OCI-LY7 (cell line): Measurements from ENCODE around the gene UNC5A. TPM values are rescaled to one million over a fixed set of nuclear protein-coding genes. Genes with fewer than 3 reads are reported as not detected.

Source experiments
- BruUV-seq: library from RNA; stranded (reverse); fragments of 400-500 nt; replicated peaks from 2 replicates; lab custom pipeline; 2021; lab: Mats Ljungman, UMichigan
- CTCF ChIA-PET: fragments of 300-600 bp; sonication (Branson Sonifier 250); formaldehyde crosslinking; loops from one replicate; lab custom pipeline; 2022; ENCODE audit warnings: antibody characterized with exemption; ENCODE audit not compliant: unreplicated experiment; lab: Charles Lee
- POLR2A ChIA-PET: fragments of 300-600 bp; sonication (Branson Sonifier 250); formaldehyde crosslinking; loops from one replicate; lab custom pipeline; 2022; ENCODE audit warnings: antibody characterized with exemption; lab: Charles Lee
- DNase-seq: peaks from one replicate; pipeline ENCODE4 v3.0.0-alpha.2; 2015; ENCODE audit warnings: low spot score
- H2AFZ ChIP-seq: fragments of 200-600 bp; sonication (generic), shearing (Covaris generic); 2 replicates; pipeline ENCODE4 v1.6.1; 2014; ENCODE audit warnings: mild to moderate bottlenecking, antibody characterized with exemption, low read length, moderate library complexity
- H3K27ac ChIP-seq: fragments of 200-600 bp; sonication (generic); 2 replicates; pipeline ENCODE4 v1.5.1; 2014; ENCODE audit warnings: mixed run types, low read depth, mild to moderate bottlenecking, moderate library complexity, low read length, inconsistent platforms; ENCODE audit not compliant: poor library complexity, severe bottlenecking
- H3K36me3 ChIP-seq: fragments of 200-600 bp; sonication (generic); 2 replicates; pipeline ENCODE4 v1.6.1; 2014; ENCODE audit warnings: mild to moderate bottlenecking, antibody characterized with exemption, low read length, moderate library complexity, mixed read lengths; ENCODE audit not compliant: insufficient read depth
- H3K4me1 ChIP-seq: fragments of 200-600 bp; sonication (generic); 2 replicates; pipeline ENCODE4 v1.5.1; 2014; ENCODE audit warnings: mild to moderate bottlenecking, low read length; ENCODE audit not compliant: insufficient read depth, poor library complexity, severe bottlenecking
- H3K4me2 ChIP-seq: fragments of 200-600 bp; sonication (generic); 2 replicates; pipeline ENCODE4 v1.6.1; 2014; ENCODE audit warnings: mild to moderate bottlenecking, low read length
- H3K4me3 ChIP-seq: fragments of 200-600 bp; sonication (generic); 2 replicates; pipeline ENCODE4 v1.5.1; 2014; ENCODE audit warnings: mild to moderate bottlenecking, low read depth, low read length; ENCODE audit not compliant: poor library complexity, severe bottlenecking
- H3K79me2 ChIP-seq: fragments of 200-600 bp; sonication (generic); 2 replicates; pipeline ENCODE4 v1.6.1; 2016; ENCODE audit warnings: low read depth, mild to moderate bottlenecking, low read length, moderate library complexity, mixed read lengths; ENCODE audit not compliant: insufficient read depth
- H3K9me2 ChIP-seq: fragments of 200-600 bp; sonication (generic); 2 replicates; pipeline ENCODE4 v1.6.1; 2016; ENCODE audit warnings: mild to moderate bottlenecking, low read length, mixed read lengths; ENCODE audit not compliant: insufficient read depth
- H3K9me3 ChIP-seq: fragments of 200-600 bp; sonication (generic); 2 replicates; pipeline ENCODE4 v1.6.1; 2014; ENCODE audit warnings: mild to moderate bottlenecking, mixed run types, low read length, mixed read lengths
- H4K20me1 ChIP-seq: fragments of 200-600 bp; sonication (generic); 2 replicates; pipeline ENCODE4 v1.6.1; 2014; ENCODE audit warnings: mild to moderate bottlenecking, antibody characterized with exemption, low read length, moderate library complexity, mixed read lengths; ENCODE audit not compliant: insufficient read depth
- EZH2phosphoT487 ChIP-seq: fragments of 200-600 bp; sonication (generic); IDR thresholded peaks from 2 replicates; pipeline ENCODE4 v1.6.1; 2018; ENCODE audit warnings: low read depth, borderline replicate concordance, mild to moderate bottlenecking, mixed run types, antibody characterized with exemption, low read length, moderate library complexity, mixed read lengths
- intact Hi-C: fragments of 100-400 bp; cut with micrococcal nuclease; formaldehyde crosslinking; loops from one replicate; pipeline ENCODE4 v1.10.0; 2022; ENCODE audit not compliant: unreplicated experiment
- total RNA-seq, 2 experiments: library from RNA; depleted of rRNA in 1 of 2; stranded (reverse); fragments of >200 nt in 1 of 2; shearing (Covaris generic) in 1 of 2; gene quantifications; 2 replicates each; pipeline ENCODE4 v1.2.3, GENCODE V29; 2014 to 2022
- TF ChIP-seq, protein P1 (sequence below): fragments of 200-600 bp; sonication (generic); conservative IDR thresholded peaks from 2 replicates; pipeline ENCODE4 v1.5.1; 2014; ENCODE audit warnings: mild to moderate bottlenecking, antibody characterized with exemption, low read length, moderate library complexity, mixed read lengths

UNC5A gene
- total RNA-seq, 2 experiments from 2014 or later = not detected

GRCh38 chr5:176881021-176881749, 70.8 kb downstream of the UNC5A start:
- POLR2A ChIA-PET = no interaction called here
- H3K9me3 ChIP-seq = no peaks in the 10 kb centered on the region
- intact Hi-C loops = no loop called here
- H3K79me2 ChIP-seq = no peaks in the 10 kb centered on the region
- H2AFZ ChIP-seq = no peak overlapping the region
- no peak for DNase-seq
- H4K20me1 ChIP-seq = no peaks in the 10 kb centered on the region
- H3K4me2 ChIP-seq = no peak overlapping the region
- TF ChIP-seq, protein P1, sequence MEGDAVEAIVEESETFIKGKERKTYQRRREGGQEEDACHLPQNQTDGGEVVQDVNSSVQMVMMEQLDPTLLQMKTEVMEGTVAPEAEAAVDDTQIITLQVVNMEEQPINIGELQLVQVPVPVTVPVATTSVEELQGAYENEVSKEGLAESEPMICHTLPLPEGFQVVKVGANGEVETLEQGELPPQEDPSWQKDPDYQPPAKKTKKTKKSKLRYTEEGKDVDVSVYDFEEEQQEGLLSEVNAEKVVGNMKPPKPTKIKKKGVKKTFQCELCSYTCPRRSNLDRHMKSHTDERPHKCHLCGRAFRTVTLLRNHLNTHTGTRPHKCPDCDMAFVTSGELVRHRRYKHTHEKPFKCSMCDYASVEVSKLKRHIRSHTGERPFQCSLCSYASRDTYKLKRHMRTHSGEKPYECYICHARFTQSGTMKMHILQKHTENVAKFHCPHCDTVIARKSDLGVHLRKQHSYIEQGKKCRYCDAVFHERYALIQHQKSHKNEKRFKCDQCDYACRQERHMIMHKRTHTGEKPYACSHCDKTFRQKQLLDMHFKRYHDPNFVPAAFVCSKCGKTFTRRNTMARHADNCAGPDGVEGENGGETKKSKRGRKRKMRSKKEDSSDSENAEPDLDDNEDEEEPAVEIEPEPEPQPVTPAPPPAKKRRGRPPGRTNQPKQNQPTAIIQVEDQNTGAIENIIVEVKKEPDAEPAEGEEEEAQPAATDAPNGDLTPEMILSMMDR = no peak
- TF ChIP-seq EZH2phosphoT487 = no peak
- CTCF ChIA-PET = no interaction called here
- peaks cover 11% of the 10 kb centered on the region for H3K4me1 ChIP-seq
- H3K4me3 ChIP-seq = no peak overlapping the region
- no peaks in the 10 kb centered on the region for H3K9me2 ChIP-seq
- BruUV-seq = no TSS peak
- no peaks in the 10 kb centered on the region for H3K36me3 ChIP-seq
- H3K27ac ChIP-seq = no peak overlapping the region

DNA sequence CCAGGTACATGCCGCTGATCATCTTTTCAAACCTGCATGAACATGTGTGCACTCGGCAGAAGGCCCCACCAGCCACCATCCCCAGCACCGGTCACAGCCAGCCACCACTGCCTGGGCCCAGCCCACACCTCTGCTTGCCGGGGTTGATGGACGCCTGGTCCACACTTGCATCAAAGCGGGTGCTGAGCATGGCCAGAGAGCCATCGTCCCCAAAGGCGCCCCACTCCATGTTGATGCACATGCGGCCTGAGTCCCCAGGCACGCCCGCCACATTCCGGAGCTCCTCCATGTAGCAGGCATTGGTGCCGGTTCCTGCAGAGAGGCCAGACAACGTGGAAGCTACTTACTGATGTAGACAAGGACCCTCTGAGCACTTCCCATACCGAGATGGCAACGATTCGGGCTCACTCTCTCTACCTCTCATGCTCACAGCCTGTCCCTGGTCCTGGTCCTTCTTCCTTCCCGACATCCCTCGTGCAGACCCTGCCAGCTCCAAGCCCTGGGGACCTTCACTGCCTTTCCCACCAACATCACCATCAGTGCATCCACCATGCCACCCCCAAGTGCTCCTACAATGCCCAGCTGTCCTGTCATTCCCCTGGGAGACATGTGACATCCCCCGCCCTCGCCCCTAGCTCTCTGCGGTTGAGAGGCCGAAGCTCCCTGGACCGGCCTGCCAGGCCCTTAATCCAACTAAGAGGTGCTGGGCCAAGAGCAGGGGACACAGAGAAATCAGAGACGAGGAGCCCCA, 71.6 kb downstream of the UNC5A start:
- Histone ChIP-seq H4K20me1 (no peaks in the 10 kb centered on the region), H3K4me3 (no peak overlapping the region), H2AFZ (no peak overlapping the region), H3K27ac (no peak overlapping the region), H3K9me3 (no peaks in the 10 kb centered on the region), H3K4me1 (peaks cover 11% of the 10 kb centered on the region), H3K4me2 (no peak overlapping the region), H3K79me2 (no peaks in the 10 kb centered on the region), H3K9me2 (no peaks in the 10 kb centered on the region), H3K36me3 (no peaks in the 10 kb centered on the region)
- POLR2A ChIA-PET = no interaction called here
- intact Hi-C loops = no loop called here
- BruUV-seq = no TSS peak
- CTCF ChIA-PET = no interaction called here
- no peak for DNase-seq
- TF ChIP-seq, protein P1 = no peak
- TF ChIP-seq EZH2phosphoT487 = no peak

- no peak overlapping the region for H3K4me2 ChIP-seq
- no peaks in the 10 kb centered on the region for H4K20me1 ChIP-seq
- H3K9me3 ChIP-seq = no peaks in the 10 kb centered on the region
- H3K36me3 ChIP-seq = no peaks in the 10 kb centered on the region
- TF ChIP-seq, protein P1 = no peak
- no peak for TF ChIP-seq EZH2phosphoT487
- no TSS peak for BruUV-seq
- no peak overlapping the region for H3K4me3 ChIP-seq
- DNase-seq = no peak
- H3K79me2 ChIP-seq = no peaks in the 10 kb centered on the region
- H3K9me2 ChIP-seq = no peaks in the 10 kb centered on the region
- intact Hi-C loops = no loop called here
- H2AFZ ChIP-seq = no peak overlapping the region
- ChIA-PET POLR2A (no interaction called here), CTCF (no interaction called here)
- peaks cover 11% of the 10 kb centered on the region for H3K4me1 ChIP-seq
- no peak overlapping the region for H3K27ac ChIP-seq
Measured at GRCh38 chr5:176882567-176882903, 72.2 kb downstream of the UNC5A start.
